A549 (cell line): ENCODE measurements around the gene SREBF1. TPM values are rescaled to one million over a fixed set of nuclear protein-coding genes. Genes with fewer than 3 reads are reported as not detected.

Source experiments
- ATAC-seq, 2 experiments: fragments of 200-7000 bp in 1 of 2; fragments of >200 bp in 1 of 2; cut with Nextera tagmentation in 1 of 2; cut with Tn5 transposase in 1 of 2; 3 replicates each; pipeline versions ENCODE4 v1.8.0 to v1.9.1; 2018 to 2020; ENCODE audit warnings: mild to moderate bottlenecking in 1 of 2, moderate library complexity in 1 of 2
- CTCF ChIA-PET: fragments of 300-600 bp; sonication (Branson Sonifier 250); formaldehyde crosslinking; extraction: SDS; loops from one replicate; lab custom pipeline; 2021; ENCODE audit warnings: antibody characterized with exemption, inconsistent platforms; lab: Yijun Ruan, JAX
- POLR2A ChIA-PET: fragments of 350-600 bp; formaldehyde crosslinking; extraction: SDS; loops from one replicate; lab custom pipeline; 2021; ENCODE audit warnings: antibody characterized with exemption, inconsistent platforms; lab: Yijun Ruan, JAX
- DNase-seq, 2 experiments: peaks; one replicate each; pipeline versions ENCODE4 v3.0.0 to v3.0.0-alpha.2; 2011 to 2016; ENCODE audit warnings: low read depth in 1 of 2, low spot score in 1 of 2
- FAIRE-seq: peaks from 2 replicates; lab custom pipeline; 2011; peaks lifted over from hg19 to GRCh38; lab: Jason Lieb, UNC
- H3K27ac ChIP-seq, 2 experiments: fragments of >200 bp; sonication (Bioruptor Twin); formaldehyde crosslinking; 3 replicates each; pipeline ENCODE4 v1.5.1; 2016 to 2017
- H3K4me1 ChIP-seq: fragments of >200 bp; sonication (Bioruptor Twin); formaldehyde crosslinking; 3 replicates; pipeline ENCODE4 v1.6.1; 2016
- H3K4me2 ChIP-seq: fragments of >200 bp; sonication (Bioruptor Twin); formaldehyde crosslinking; 3 replicates; pipeline ENCODE4 v1.6.1; 2016
- H3K4me3 ChIP-seq: fragments of >200 bp; sonication (Bioruptor Twin); formaldehyde crosslinking; 3 replicates; pipeline ENCODE4 v1.5.1; 2016
- H3K9me3 ChIP-seq: fragments of >200 bp; sonication (Bioruptor Twin); formaldehyde crosslinking; 3 replicates; pipeline ENCODE4 v1.6.1; 2016
- BCL3 ChIP-seq: fragments of >200 bp; sonication (Bioruptor Twin); formaldehyde crosslinking; IDR thresholded peaks from 3 replicates; pipeline ENCODE4 v1.6.1; 2016
- BHLHE40 ChIP-seq: IDR thresholded peaks from 2 replicates; pipeline ENCODE4 v1.6.1; 2012; ENCODE audit warnings: low read depth, low read length, inconsistent platforms
- CBX2 ChIP-seq: fragments of 200-600 bp; sonication (generic); IDR thresholded peaks from 2 replicates; pipeline ENCODE4 v1.6.1; 2016; ENCODE audit warnings: low read depth, mild to moderate bottlenecking, borderline replicate concordance
- E2F6 ChIP-seq: IDR thresholded peaks from 2 replicates; pipeline ENCODE4 v1.6.1; 2012; ENCODE audit warnings: low read depth, borderline replicate concordance
- EHF ChIP-seq: fragments of 250-450 bp; sonication (Bioruptor Pico); IDR thresholded peaks from 2 replicates; pipeline ENCODE4 v1.5.0; 2020; ENCODE audit warnings: mild to moderate bottlenecking
- EHMT2 ChIP-seq: fragments of 200-600 bp; sonication (generic); IDR thresholded peaks from 2 replicates; pipeline ENCODE4 v1.6.1; 2016; ENCODE audit warnings: antibody characterized with exemption, low read depth, mild to moderate bottlenecking, moderate library complexity
- FOSB ChIP-seq: fragments of 250-450 bp; sonication (Bioruptor Pico); IDR thresholded peaks from 2 replicates; pipeline ENCODE4 v1.5.0; 2020; ENCODE audit warnings: mild to moderate bottlenecking, moderate library complexity
- FOSL2 ChIP-seq, 2 experiments: fragments of 450-650 bp in 1 of 2; fragments of >200 bp in 1 of 2; sonication (Bioruptor Twin) in 1 of 2; formaldehyde crosslinking; IDR thresholded peaks; 2 replicates each; pipeline versions ENCODE4 v1.5.0 to v1.6.1; 2016 to 2020; ENCODE audit warnings: mild to moderate bottlenecking in 1 of 2, moderate library complexity in 1 of 2
- FOXS1 ChIP-seq: fragments of 250-450 bp; sonication (Bioruptor Pico); IDR thresholded peaks from 2 replicates; pipeline ENCODE4 v1.5.0; 2020; ENCODE audit warnings: mild to moderate bottlenecking, moderate library complexity
- GATA3 ChIP-seq: IDR thresholded peaks from 2 replicates; pipeline ENCODE4 v1.6.1; 2012; ENCODE audit warnings: borderline replicate concordance
- HDAC2 ChIP-seq: fragments of 200-600 bp; sonication (generic); IDR thresholded peaks from 2 replicates; pipeline ENCODE4 v1.6.1; 2016
- HES2 ChIP-seq: fragments of >200 bp; sonication (Bioruptor Twin); formaldehyde crosslinking; IDR thresholded peaks from 2 replicates; pipeline ENCODE4 v1.6.1; 2016
- HOXA7 ChIP-seq: fragments of 250-450 bp; sonication (Bioruptor Pico); IDR thresholded peaks from 2 replicates; pipeline ENCODE4 v1.5.0; 2020; ENCODE audit warnings: mild to moderate bottlenecking, moderate library complexity
- JUNB ChIP-seq: fragments of >200 bp; sonication (Bioruptor Twin); formaldehyde crosslinking; IDR thresholded peaks from 2 replicates; pipeline ENCODE4 v1.6.1; 2016
- KDM1A ChIP-seq: fragments of 200-600 bp; sonication (generic); IDR thresholded peaks from 2 replicates; pipeline ENCODE4 v1.6.1; 2016; ENCODE audit warnings: low read depth, mild to moderate bottlenecking
- KDM5A ChIP-seq: fragments of 200-600 bp; sonication (generic); IDR thresholded peaks from 2 replicates; pipeline ENCODE4 v1.6.1; 2016; ENCODE audit warnings: antibody characterized with exemption, mild to moderate bottlenecking
- MYC ChIP-seq: IDR thresholded peaks from 2 replicates; pipeline ENCODE4 v1.6.1; 2012; ENCODE audit warnings: mild to moderate bottlenecking, inconsistent platforms, low read length, improper control_type of control experiment, borderline replicate concordance
- NR3C1 ChIP-seq: fragments of >200 bp; sonication (Bioruptor Twin); formaldehyde crosslinking; IDR thresholded peaks from 3 replicates; pipeline ENCODE4 v1.6.1; 2017
- PBX3 ChIP-seq: IDR thresholded peaks from 2 replicates; pipeline ENCODE4 v1.6.1; 2012
- POLR2A ChIP-seq: IDR thresholded peaks from 2 replicates; pipeline ENCODE4 v1.6.1; 2012; ENCODE audit warnings: mild to moderate bottlenecking, low read length
- RAD21 ChIP-seq, 2 experiments: fragments of >200 bp in 1 of 2; sonication (Bioruptor Twin) in 1 of 2; formaldehyde crosslinking in 1 of 2; IDR thresholded peaks in 1 of 2; conservative IDR thresholded peaks in 1 of 2; 2 replicates in 1 of 2; 3 replicates in 1 of 2; pipeline ENCODE4 v1.6.1; 2012 to 2018; ENCODE audit warnings: inconsistent platforms in 1 of 2
- RCOR1 ChIP-seq: fragments of 150-350 bp; IDR thresholded peaks from 2 replicates; pipeline ENCODE4 v1.6.1; 2014; ENCODE audit warnings: antibody characterized with exemption, low read length, low read depth
- REST ChIP-seq: fragments of 200-600 bp; sonication (generic); IDR thresholded peaks from 2 replicates; pipeline ENCODE4 v1.6.1; 2016; ENCODE audit warnings: antibody characterized with exemption, mild to moderate bottlenecking, moderate library complexity
- SREBF2 ChIP-seq: fragments of 450-650 bp; IDR thresholded peaks from 2 replicates; pipeline ENCODE4 v1.6.1; 2014; ENCODE audit warnings: mild to moderate bottlenecking, moderate library complexity
- TFCP2L1 ChIP-seq: fragments of 250-450 bp; sonication (Bioruptor Pico); IDR thresholded peaks from 2 replicates; pipeline ENCODE4 v1.5.0; 2021; ENCODE audit warnings: mild to moderate bottlenecking
- ZC3H11A ChIP-seq: fragments of 450-650 bp; IDR thresholded peaks from 2 replicates; pipeline ENCODE4 v1.6.1; 2014; ENCODE audit warnings: antibody characterized with exemption, mild to moderate bottlenecking
- ZFP36 ChIP-seq: fragments of 450-650 bp; IDR thresholded peaks from 2 replicates; pipeline ENCODE4 v1.6.1; 2014; ENCODE audit warnings: borderline replicate concordance; ENCODE audit not compliant: partially characterized antibody
- ZSCAN20 ChIP-seq: fragments of 250-450 bp; sonication (Bioruptor Pico); IDR thresholded peaks from 2 replicates; pipeline ENCODE4 v1.8.0; 2022; ENCODE audit warnings: mild to moderate bottlenecking, moderate library complexity
- WGBS: methylation state at CpG from one replicate; pipeline ENCODE4 v1.1.6; 2017; ENCODE audit errors: missing lambda C conversion rate; 5-methylcytosine and 5-hydroxymethylcytosine counted together
- polyA plus RNA-seq, 4 experiments: library from polyadenylated mRNA; depleted of rRNA in 3 of 4; stranded (reverse); fragments of >200 nt; fragmentation: RNase III in 1 of 4; extraction: RNeasy Plus Mini Kit Qiagen cat#74134 plus additional on column Dnase treatment in 1 of 4; gene quantifications; 2 replicates in 3 of 4; 3 replicates in 1 of 4; pipeline ENCODE4 v1.2.3, GENCODE V29; 2011 to 2017

The SREBF1 gene
- polyA plus RNA-seq, 2 of the 4 experiments (the other 2 are of a cell fraction) = 47.4 to 159 TPM

GRCh38 chr17:17798010-17798556 is 38.7 kb downstream of the SREBF1 start:
- Histone ChIP-seq H3K4me3 (no peak overlapping the region), H3K4me2 (no peak overlapping the region), H3K9me3 (no peaks in the 10 kb centered on the region), H3K4me1 (no peaks in the 10 kb centered on the region), H3K27ac (no peak overlapping the region)
- no peak for TF ChIP-seq PBX3
- TF ChIP-seq ZFP36 = peak; percentile 62
- ChIA-PET POLR2A (no interaction called here), CTCF (interaction anchor here (0.7 to 5.0 kb wide), 5 partner anchors 11 to 69 kb away, joined by 3 to 28 read pairs (median 4); no protein-coding TSS in a partner anchor)
- no peak for FAIRE-seq
- WGBS = 91% methylated on average over 20 of the region's 25 CpGs
- DNase-seq = no peak
- ATAC-seq = no peak

DNA sequence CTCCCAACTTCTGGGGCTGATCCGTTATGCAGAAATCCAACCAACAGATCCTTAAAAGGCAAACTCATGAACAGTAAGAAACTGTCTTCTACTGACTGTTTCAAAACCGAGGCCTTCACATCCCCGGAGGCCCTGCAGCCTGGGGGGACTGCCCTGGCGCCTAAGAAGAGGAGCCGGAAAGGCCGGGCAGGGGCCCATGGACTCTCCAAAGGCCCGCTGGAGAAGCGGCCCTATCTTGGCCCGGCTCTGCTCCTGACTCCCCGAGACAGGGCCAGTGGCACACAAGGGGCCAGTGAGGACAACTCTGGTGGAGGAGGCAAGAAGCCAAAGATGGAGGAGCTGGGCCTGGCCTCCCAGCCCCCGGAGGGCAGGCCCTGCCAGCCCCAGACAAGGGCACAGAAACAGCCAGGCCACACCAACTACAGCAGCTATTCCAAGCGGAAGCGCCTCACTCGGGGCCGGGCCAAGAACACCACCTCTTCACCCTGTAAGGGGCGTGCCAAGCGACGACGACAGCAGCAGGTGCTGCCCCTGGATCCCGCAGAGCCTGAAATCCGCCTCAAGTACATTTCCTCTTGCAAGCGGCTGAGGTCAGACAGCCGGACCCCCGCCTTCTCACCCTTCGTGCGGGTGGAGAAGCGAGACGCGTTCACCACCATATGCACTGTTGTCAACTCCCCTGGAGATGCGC is 39.5 kb downstream of the SREBF1 start:
- POLR2A ChIA-PET = interaction anchor here (0.6 kb wide), 1 partner anchor 28 kb away, joined by 3 read pairs; no protein-coding TSS in a partner anchor
- Histone ChIP-seq H3K9me3 (no peaks in the 10 kb centered on the region), H3K4me3 (no peak overlapping the region), H3K27ac (no peak overlapping the region), H3K4me2 (no peak overlapping the region), H3K4me1 (no peaks in the 10 kb centered on the region; the same call in 2 of the 3 replicates)
- TF ChIP-seq E2F6 (no peak), HOXA7 (CRISPR knock-in tag) (no peak), ZC3H11A (no peak), POLR2A (no peak), REST (no peak), ZSCAN20 (CRISPR knock-in tag) (no peak), BHLHE40 (no peak), RCOR1 (no peak), HDAC2 (no peak), JUNB (no peak), KDM5A (no peak), FOSL2 (IDR thresholded peaks at IDR 0.05) (no peak), FOSL2 (CRISPR knock-in tag; IDR thresholded peaks at IDR 0.05) (no peak), FOSB (CRISPR knock-in tag) (no peak), MYC (no peak), NR3C1 (no peak), SREBF2 (no peak)
- WGBS = 92% methylated on average over 30 of the region's 30 CpGs
- DNase-seq = no peak
- FAIRE-seq = no peak
- no peak; a peak in 1 of 6 replicates for ATAC-seq
- CTCF ChIA-PET = interaction anchor here (1.3 to 5.0 kb wide), 5 partner anchors 12 to 63 kb away, joined by 3 to 28 read pairs (median 4); no protein-coding TSS in a partner anchor

DNA sequence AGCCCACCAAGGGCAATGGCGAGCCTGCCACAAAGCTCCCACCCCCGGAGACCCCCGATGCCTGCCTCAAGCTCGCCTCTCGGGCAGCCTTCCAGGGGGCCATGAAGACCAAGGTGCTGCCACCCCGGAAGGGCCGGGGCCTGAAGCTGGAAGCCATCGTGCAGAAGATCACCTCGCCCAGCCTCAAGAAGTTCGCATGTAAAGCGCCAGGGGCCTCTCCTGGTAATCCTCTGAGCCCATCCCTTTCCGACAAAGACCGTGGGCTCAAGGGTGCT is 40.1 kb downstream of the SREBF1 start:
- H3K4me3 ChIP-seq = no peak overlapping the region
- FAIRE-seq = no peak
- no peak for ATAC-seq
- CTCF ChIA-PET = interaction anchor here (1.3 to 5.0 kb wide), 5 partner anchors 12 to 63 kb away, joined by 3 to 28 read pairs (median 4); no protein-coding TSS in a partner anchor
- H3K27ac ChIP-seq = no peak overlapping the region
- H3K4me2 ChIP-seq = no peak overlapping the region
- POLR2A ChIA-PET = interaction anchor here (0.6 kb wide), 1 partner anchor 29 kb away, joined by 3 read pairs; no protein-coding TSS in a partner anchor
- H3K4me1 ChIP-seq = no peaks in the 10 kb centered on the region; the same call in 2 of the 3 replicates
- 91% methylated on average over 7 of the region's 13 CpGs for WGBS
- no peaks in the 10 kb centered on the region for H3K9me3 ChIP-seq
- no peak for DNase-seq
- TF ChIP-seq TFCP2L1 = no peak
- TF ChIP-seq NR3C1 = no peak
- no peak for TF ChIP-seq HES2
- TF ChIP-seq JUNB = no peak
- TF ChIP-seq GATA3 = no peak
- no peak for TF ChIP-seq EHMT2
- TF ChIP-seq RAD21 (conservative IDR thresholded peaks at IDR 0.05 in 1 of 2, IDR thresholded peaks at IDR 0.05 in 1 of 2) = no peak
- no peak for TF ChIP-seq ZC3H11A
- TF ChIP-seq BHLHE40 = no peak
- no peak for TF ChIP-seq FOXS1 (CRISPR knock-in tag)
- no peak for TF ChIP-seq KDM1A
- TF ChIP-seq BCL3 = no peak
- no peak for TF ChIP-seq EHF (CRISPR knock-in tag)
- TF ChIP-seq CBX2 = no peak
- TF ChIP-seq ZFP36 = no peak
